ENCODE measurements around the gene TMPRSS3. TPM values are rescaled to one million over a fixed set of nuclear protein-coding genes. Genes with fewer than 3 reads are reported as not detected.

Gene TMPRSS3
- total RNA-seq, 1 experiment from 2014 or later: not detected

- no peak for DNase-seq (ENCODE audit: low read depth)
- in situ Hi-C loops (cut with HindIII; ENCODE audit: low pct_unique_long_range_greater_than_20kb, low sequenced_read_pairs): no loop called here
These were observed 1.2 kb upstream of the TMPRSS3 start for GRCh38 chr21:42396799-42397745.

GRCh38 chr21:42395302-42395701, 550 bp downstream of the TMPRSS3 start:
- in situ Hi-C loops (cut with HindIII; ENCODE audit: low pct_unique_long_range_greater_than_20kb, low sequenced_read_pairs): no loop called here
- DNase-seq (ENCODE audit: low read depth): no peak

GRCh38 chr21:42393443-42393950, 2.4 kb downstream of the TMPRSS3 start:
- DNase-seq (ENCODE audit: low read depth): no peak
- in situ Hi-C loops (cut with HindIII; ENCODE audit: low pct_unique_long_range_greater_than_20kb, low sequenced_read_pairs): no loop called here

GRCh38 chr21:42392731-42393442, 3.0 kb downstream of the TMPRSS3 start:
- in situ Hi-C loops (cut with HindIII; ENCODE audit: low pct_unique_long_range_greater_than_20kb, low sequenced_read_pairs): no loop called here
- no peak for DNase-seq (ENCODE audit: low read depth)

GRCh38 chr21:42391297-42391696, 4.6 kb downstream of the TMPRSS3 start:
- no peak for DNase-seq (ENCODE audit: low read depth)
- in situ Hi-C loops (cut with HindIII; ENCODE audit: low pct_unique_long_range_greater_than_20kb, low sequenced_read_pairs): no loop called here

GRCh38 chr21:42390696-42391095, 5.2 kb downstream of the TMPRSS3 start:
- in situ Hi-C loops (cut with HindIII; ENCODE audit: low pct_unique_long_range_greater_than_20kb, low sequenced_read_pairs): no loop called here
- DNase-seq (ENCODE audit: low read depth): no peak

GRCh38 chr21:42390193-42390592, 5.7 kb downstream of the TMPRSS3 start:
- DNase-seq (ENCODE audit: low read depth): no peak

GRCh38 chr21:42389449-42389835, 6.4 kb downstream of the TMPRSS3 start:
- in situ Hi-C loops (cut with HindIII; ENCODE audit: low pct_unique_long_range_greater_than_20kb, low sequenced_read_pairs): no loop called here
- DNase-seq (ENCODE audit: low read depth): no peak

More at GRCh38 chr21:42390193-42390592, 5.7 kb downstream of the TMPRSS3 start:
- in situ Hi-C loops (cut with HindIII; ENCODE audit: low pct_unique_long_range_greater_than_20kb, low sequenced_read_pairs): no loop called here

GRCh38 chr21:42388740-42389448, 7.0 kb downstream of the TMPRSS3 start:
- in situ Hi-C loops (cut with HindIII; ENCODE audit: low pct_unique_long_range_greater_than_20kb, low sequenced_read_pairs): no loop called here
- no peak for DNase-seq (ENCODE audit: low read depth)

- DNase-seq (ENCODE audit: low read depth): no peak
- in situ Hi-C loops (cut with HindIII; ENCODE audit: low pct_unique_long_range_greater_than_20kb, low sequenced_read_pairs): no loop called here
These were observed 8.0 kb downstream of the TMPRSS3 start for GRCh38 chr21:42387843-42388340.

- no peak for DNase-seq (ENCODE audit: low read depth)
- in situ Hi-C loops (cut with HindIII; ENCODE audit: low pct_unique_long_range_greater_than_20kb, low sequenced_read_pairs): no loop called here
These were observed 8.7 kb downstream of the TMPRSS3 start for GRCh38 chr21:42387164-42387563.

GRCh38 chr21:42386034-42386591, 9.7 kb downstream of the TMPRSS3 start:
- in situ Hi-C loops (cut with HindIII; ENCODE audit: low pct_unique_long_range_greater_than_20kb, low sequenced_read_pairs): no loop called here
- no peak for DNase-seq (ENCODE audit: low read depth)

GRCh38 chr21:42385619-42386018, 10.2 kb downstream of the TMPRSS3 start:
- DNase-seq (ENCODE audit: low read depth): no peak
- in situ Hi-C loops (cut with HindIII; ENCODE audit: low pct_unique_long_range_greater_than_20kb, low sequenced_read_pairs): no loop called here

GRCh38 chr21:42384989-42385388, 10.9 kb downstream of the TMPRSS3 start:
- no peak for DNase-seq (ENCODE audit: low read depth)
- in situ Hi-C loops (cut with HindIII; ENCODE audit: low pct_unique_long_range_greater_than_20kb, low sequenced_read_pairs): no loop called here

- no peak for DNase-seq (ENCODE audit: low read depth)
- in situ Hi-C loops (cut with HindIII; ENCODE audit: low pct_unique_long_range_greater_than_20kb, low sequenced_read_pairs): no loop called here
These were observed 11.5 kb downstream of the TMPRSS3 start for GRCh38 chr21:42384156-42384945.

- DNase-seq (ENCODE audit: low read depth): no peak
- in situ Hi-C loops (cut with HindIII; ENCODE audit: low pct_unique_long_range_greater_than_20kb, low sequenced_read_pairs): no loop called here
These were observed 12.5 kb downstream of the TMPRSS3 start for GRCh38 chr21:42383331-42383730.

GRCh38 chr21:42382915-42383314, 12.9 kb downstream of the TMPRSS3 start:
- in situ Hi-C loops (cut with HindIII; ENCODE audit: low pct_unique_long_range_greater_than_20kb, low sequenced_read_pairs): no loop called here
- no peak for DNase-seq (ENCODE audit: low read depth)
